ENCODE measurements around the gene TXNRD1.
"Not testable (repeated sequence)": the region's sequence is repeated elsewhere in the genome, so short reads cannot be mapped to it uniquely, and the experiment has no call there.

The TXNRD1 gene

GRCh38 chr12:104168596-104168995 lies 47.0 kb upstream of the TXNRD1 start:
- DNase-seq (ENCODE audit: low spot score) (no peak), ATAC-seq (ENCODE audit: low read depth) (no peak)
- Histone ChIP-seq H3K9me3 (ENCODE audit: severe bottlenecking) (no peaks in the 10 kb centered on the region), H3K27ac (ENCODE audit: poor library complexity, severe bottlenecking) (no peak overlapping the region), H3K36me3 (ENCODE audit: low read depth) (no peaks in the 10 kb centered on the region), H3K4me1 (ENCODE audit: insufficient read depth, poor library complexity, severe bottlenecking) (no peaks in the 10 kb centered on the region), H3K4me3 (ENCODE audit: severe bottlenecking) (no peak overlapping the region), H3K27me3 (ENCODE audit: insufficient read depth, poor library complexity, severe bottlenecking) (no peaks in the 10 kb centered on the region)
- TF ChIP-seq, protein P1, sequence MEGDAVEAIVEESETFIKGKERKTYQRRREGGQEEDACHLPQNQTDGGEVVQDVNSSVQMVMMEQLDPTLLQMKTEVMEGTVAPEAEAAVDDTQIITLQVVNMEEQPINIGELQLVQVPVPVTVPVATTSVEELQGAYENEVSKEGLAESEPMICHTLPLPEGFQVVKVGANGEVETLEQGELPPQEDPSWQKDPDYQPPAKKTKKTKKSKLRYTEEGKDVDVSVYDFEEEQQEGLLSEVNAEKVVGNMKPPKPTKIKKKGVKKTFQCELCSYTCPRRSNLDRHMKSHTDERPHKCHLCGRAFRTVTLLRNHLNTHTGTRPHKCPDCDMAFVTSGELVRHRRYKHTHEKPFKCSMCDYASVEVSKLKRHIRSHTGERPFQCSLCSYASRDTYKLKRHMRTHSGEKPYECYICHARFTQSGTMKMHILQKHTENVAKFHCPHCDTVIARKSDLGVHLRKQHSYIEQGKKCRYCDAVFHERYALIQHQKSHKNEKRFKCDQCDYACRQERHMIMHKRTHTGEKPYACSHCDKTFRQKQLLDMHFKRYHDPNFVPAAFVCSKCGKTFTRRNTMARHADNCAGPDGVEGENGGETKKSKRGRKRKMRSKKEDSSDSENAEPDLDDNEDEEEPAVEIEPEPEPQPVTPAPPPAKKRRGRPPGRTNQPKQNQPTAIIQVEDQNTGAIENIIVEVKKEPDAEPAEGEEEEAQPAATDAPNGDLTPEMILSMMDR (IDR thresholded peaks at IDR 0.05; ENCODE audit: poor library complexity, severe bottlenecking): no peak

- DNase-seq (ENCODE audit: low spot score): no peak
- ATAC-seq (ENCODE audit: low read depth): no peak
- H3K27ac ChIP-seq (ENCODE audit: poor library complexity, severe bottlenecking): no peak overlapping the region
- H3K36me3 ChIP-seq (ENCODE audit: low read depth): no peaks in the 10 kb centered on the region
- H3K4me1 ChIP-seq (ENCODE audit: insufficient read depth, poor library complexity, severe bottlenecking): no peaks in the 10 kb centered on the region
- no peaks in the 10 kb centered on the region for H3K27me3 ChIP-seq (ENCODE audit: insufficient read depth, poor library complexity, severe bottlenecking)
- TF ChIP-seq, protein P1 (IDR thresholded peaks at IDR 0.05; ENCODE audit: poor library complexity, severe bottlenecking): no peak
- no peaks in the 10 kb centered on the region for H3K9me3 ChIP-seq (ENCODE audit: severe bottlenecking)
- H3K4me3 ChIP-seq (ENCODE audit: severe bottlenecking): no peak overlapping the region
These were observed 43.6 kb upstream of the TXNRD1 start for GRCh38 chr12:104171785-104172569.

DNA sequence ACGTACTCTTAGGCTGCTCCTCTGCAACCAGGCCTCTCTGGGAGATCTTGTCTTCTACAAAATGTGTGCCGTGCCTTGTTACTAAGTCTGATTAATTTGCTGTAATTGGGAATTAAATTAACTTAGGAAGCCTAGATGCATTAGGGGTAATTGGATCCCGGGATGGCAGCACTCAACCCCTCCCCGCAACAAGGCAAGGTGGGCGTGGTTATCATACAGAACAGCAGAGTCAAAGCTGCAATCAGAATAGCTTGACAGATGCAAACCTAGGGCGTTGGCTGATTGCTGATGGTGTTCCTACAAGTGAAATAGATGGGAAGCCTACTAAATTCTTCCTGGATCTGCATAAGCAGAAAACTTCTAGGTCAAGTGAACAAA lies 43.0 kb upstream of the TXNRD1 start:
- ATAC-seq (ENCODE audit: low read depth) (no peak), DNase-seq (ENCODE audit: low spot score) (no peak)
- Histone ChIP-seq H3K4me1 (ENCODE audit: insufficient read depth, poor library complexity, severe bottlenecking) (no peaks in the 10 kb centered on the region), H3K9me3 (ENCODE audit: severe bottlenecking) (no peaks in the 10 kb centered on the region), H3K27ac (ENCODE audit: poor library complexity, severe bottlenecking) (no peak overlapping the region), H3K36me3 (ENCODE audit: low read depth) (no peaks in the 10 kb centered on the region), H3K4me3 (ENCODE audit: severe bottlenecking) (no peak overlapping the region), H3K27me3 (ENCODE audit: insufficient read depth, poor library complexity, severe bottlenecking) (no peaks in the 10 kb centered on the region)
- TF ChIP-seq, protein P1 (IDR thresholded peaks at IDR 0.05; ENCODE audit: poor library complexity, severe bottlenecking): no peak

DNA sequence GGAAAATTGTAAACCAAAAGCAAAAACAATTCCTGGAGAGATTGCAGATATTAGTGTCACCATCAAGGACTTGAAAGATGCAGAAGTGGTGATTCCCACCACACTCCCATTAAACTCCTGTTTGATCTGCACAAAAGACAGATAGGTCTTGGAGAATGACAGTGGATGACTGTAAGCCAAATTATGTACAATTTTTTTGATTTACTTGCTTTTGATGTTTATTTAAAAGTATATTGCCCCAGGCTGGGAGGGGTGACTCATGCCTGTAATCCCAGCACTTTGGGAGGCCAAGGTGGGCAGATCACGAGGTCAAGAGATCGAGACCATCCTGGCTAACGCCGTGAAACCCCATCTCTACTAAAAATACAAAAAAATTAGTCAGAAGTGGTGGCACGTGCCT lies 41.8 kb upstream of the TXNRD1 start:
- H3K36me3 ChIP-seq (ENCODE audit: low read depth); H3K27me3 ChIP-seq (ENCODE audit: insufficient read depth, poor library complexity, severe bottlenecking); DNase-seq (ENCODE audit: low spot score); ATAC-seq (ENCODE audit: low read depth); H3K4me3 ChIP-seq (ENCODE audit: severe bottlenecking); H3K27ac ChIP-seq (ENCODE audit: poor library complexity, severe bottlenecking); H3K4me1 ChIP-seq (ENCODE audit: insufficient read depth, poor library complexity, severe bottlenecking); H3K9me3 ChIP-seq (ENCODE audit: severe bottlenecking): not testable (repeated sequence)

- TF ChIP-seq, protein P1 (IDR thresholded peaks at IDR 0.05; ENCODE audit: poor library complexity, severe bottlenecking): no peak
- Histone ChIP-seq H3K9me3 (ENCODE audit: severe bottlenecking) (no peaks in the 10 kb centered on the region), H3K4me3 (ENCODE audit: severe bottlenecking) (no peak overlapping the region), H3K27me3 (ENCODE audit: insufficient read depth, poor library complexity, severe bottlenecking) (no peaks in the 10 kb centered on the region), H3K36me3 (ENCODE audit: low read depth) (no peaks in the 10 kb centered on the region), H3K4me1 (ENCODE audit: insufficient read depth, poor library complexity, severe bottlenecking) (peaks cover 3% of the 10 kb centered on the region), H3K27ac (ENCODE audit: poor library complexity, severe bottlenecking) (no peak overlapping the region)
- DNase-seq (ENCODE audit: low spot score) (no peak), ATAC-seq (ENCODE audit: low read depth) (no peak)
These were observed 39.8 kb upstream of the TXNRD1 start for GRCh38 chr12:104175726-104176247.
